H1 (cell line): ENCODE results near the gene ATP11A. TPM values are rescaled to one million over a fixed set of nuclear protein-coding genes. Genes with fewer than 3 reads are reported as not detected.

Experiments
- CHD2 ChIP-seq: IDR thresholded peaks from 2 replicates; pipeline ENCODE4 v1.6.1; 2012; ENCODE audit warnings: low read length, improper control_type of control experiment
- CHD7 ChIP-seq: fragments of 300-600 bp; sonication (generic); IDR thresholded peaks from 2 replicates; pipeline ENCODE4 v1.7.1; 2012; ENCODE audit warnings: low read length, moderate library complexity, mild to moderate bottlenecking, inconsistent platforms; ENCODE audit not compliant: insufficient replicate concordance
- POLR2AphosphoS5 ChIP-seq: IDR thresholded peaks from 2 replicates; pipeline ENCODE4 v1.6.1; 2011; ENCODE audit warnings: low read depth, low read length
- SIRT6 ChIP-seq: IDR thresholded peaks from one replicate; pipeline ENCODE4 v1.7.1; 2012; ENCODE audit warnings: low read length, inconsistent platforms
- SP2 ChIP-seq: IDR thresholded peaks from 2 replicates; pipeline ENCODE4 v1.6.1; 2012; ENCODE audit warnings: mild to moderate bottlenecking, low read length, inconsistent platforms
- TAF7 ChIP-seq: optimal IDR thresholded peaks from 2 replicates; pipeline ENCODE3; 2011; ENCODE audit warnings: low read depth, mild to moderate bottlenecking, inconsistent platforms, low read length, moderate library complexity, borderline replicate concordance
- TBP ChIP-seq: IDR thresholded peaks from 2 replicates; pipeline ENCODE4 v1.6.1; 2011; ENCODE audit warnings: low read depth, low read length, improper control_type of control experiment
- polyA plus RNA-seq, 7 experiments: library from polyadenylated mRNA; depleted of rRNA in 3 of 7; stranded (reverse) in 5 of 7; unstranded in 2 of 7; fragments of >200 nt in 5 of 7; fragments of 200-250 nt in 2 of 7; gene quantifications; 1 replicate in 5 of 7; 2 replicates in 1 of 7; 4 replicates in 1 of 7; pipeline versions ENCODE4 v1.2.1 to v1.2.3, GENCODE V29; 2011 to 2013; ENCODE audit warnings: missing spikeins in 2 of 7, mixed read lengths in 2 of 7
- total RNA-seq: library from RNA; stranded (reverse); fragmentation: NEBNext Ultra II Directional; extraction: Animal tissue kit (Norgen Biotek cat#: 25700); gene quantifications from 2 replicates; pipeline ENCODE4 v1.2.1, GENCODE V29; 2021

The ATP11A gene
- total and polyA plus RNA-seq, 2 of the 8 experiments (the other 6 are each of a cell fraction or from before 2014, with no cell fraction given): 28.8 to 72.9 TPM

GRCh38 chr13:112912726-112913440 lies 223.0 kb downstream of the ATP11A start (continued):
- no peak for TF ChIP-seq CHD7
- no peak for TF ChIP-seq POLR2AphosphoS5
- TF ChIP-seq SP2: no peak
- no peak for TF ChIP-seq CHD2
- TF ChIP-seq SIRT6: no peak
- TF ChIP-seq TAF7: no peak
- TF ChIP-seq TBP: no peak
- TF ChIP-seq, all 59 proteins: peak for 0
